GM19099 (cell line): Measurements from ENCODE around the gene C3orf85.

Source experiments
- POLR2A ChIP-seq: IDR thresholded peaks from 3 replicates; pipeline ENCODE4 v1.6.1; 2011; ENCODE audit warnings: low read depth; ENCODE audit not compliant: insufficient read length; ENCODE audit errors: extremely low read depth

The C3orf85 gene

GRCh38 chr3:109136523-109136922, at the start of gene C3orf85:
C3orf85 (plus strand) TSS chr3:109136719; CDS start chr3:109136848, 129 bp downstream.
- no peak for TF ChIP-seq POLR2A

GRCh38 chr3:109089265-109089664, 47.3 kb upstream of the C3orf85 start:
- no peak for TF ChIP-seq POLR2A

GRCh38 chr3:109091846-109092245, 44.7 kb upstream of the C3orf85 start:
- no peak for TF ChIP-seq POLR2A

GRCh38 chr3:109093561-109093960, 43.0 kb upstream of the C3orf85 start:
- TF ChIP-seq POLR2A, result no peak

GRCh38 chr3:109095166-109095565, 41.4 kb upstream of the C3orf85 start:
- no peak for TF ChIP-seq POLR2A

GRCh38 chr3:109098079-109098644, 38.4 kb upstream of the C3orf85 start:
- no peak for TF ChIP-seq POLR2A

GRCh38 chr3:109109574-109109973, 26.9 kb upstream of the C3orf85 start:
- no peak for TF ChIP-seq POLR2A

- TF ChIP-seq POLR2A, result no peak
These were observed 23.4 kb upstream of the C3orf85 start for GRCh38 chr3:109112946-109113760.

- no peak for TF ChIP-seq POLR2A
These were observed 21.8 kb upstream of the C3orf85 start for GRCh38 chr3:109114746-109115145.

- no peak for TF ChIP-seq POLR2A
These were observed 21.1 kb upstream of the C3orf85 start for GRCh38 chr3:109115451-109115850.

- no peak for TF ChIP-seq POLR2A
These were observed 20.5 kb upstream of the C3orf85 start for GRCh38 chr3:109116031-109116430.

- no peak for TF ChIP-seq POLR2A
These were observed 18.6 kb upstream of the C3orf85 start, which contains the start of gene MORC1 for GRCh38 chr3:109117939-109118338. MORC1 (minus strand) TSS chr3:109118134; CDS start chr3:109118059, 75 bp downstream.

- no peak for TF ChIP-seq POLR2A
These were observed 17.9 kb upstream of the C3orf85 start for GRCh38 chr3:109118584-109118983.

- no peak for TF ChIP-seq POLR2A
These were observed 13.8 kb upstream of the C3orf85 start for GRCh38 chr3:109122690-109123089.

- TF ChIP-seq POLR2A, result no peak
These were observed 10.6 kb upstream of the C3orf85 start for GRCh38 chr3:109125902-109126301.

GRCh38 chr3:109127553-109127952, 9.0 kb upstream of the C3orf85 start:
- TF ChIP-seq POLR2A, result no peak
